ENCODE measurements around the gene TNIP2.

- TF ChIP-seq ZBTB20 (tag by site-specific recombination; IDR thresholded peaks at IDR 0.05) (no peak), ZNF292 (tag by site-specific recombination; IDR thresholded peaks at IDR 0.05; ENCODE audit: borderline replicate concordance, low read depth) (no peak), ZNF530 (tag by site-specific recombination; IDR thresholded peaks at IDR 0.05; ENCODE audit: low read depth) (no peak), SALL2 (tag by site-specific recombination; IDR thresholded peaks at IDR 0.05; ENCODE audit: borderline replicate concordance) (no peak), ZBTB1 (tag by site-specific recombination; IDR thresholded peaks at IDR 0.05) (no peak), ZNF629 (tag by site-specific recombination; IDR thresholded peaks at IDR 0.05) (no peak), REST (tag by site-specific recombination; IDR thresholded peaks at IDR 0.05) (no peak), ZNF362 (tag by site-specific recombination; IDR thresholded peaks at IDR 0.05) (no peak), ZNF501 (tag by site-specific recombination; IDR thresholded peaks at IDR 0.05) (no peak), ZNF624 (tag by site-specific recombination; IDR thresholded peaks at IDR 0.05) (no peak), INSM2 (tag by site-specific recombination; IDR thresholded peaks at IDR 0.05) (no peak)
- TF ChIP-seq, protein P1, sequence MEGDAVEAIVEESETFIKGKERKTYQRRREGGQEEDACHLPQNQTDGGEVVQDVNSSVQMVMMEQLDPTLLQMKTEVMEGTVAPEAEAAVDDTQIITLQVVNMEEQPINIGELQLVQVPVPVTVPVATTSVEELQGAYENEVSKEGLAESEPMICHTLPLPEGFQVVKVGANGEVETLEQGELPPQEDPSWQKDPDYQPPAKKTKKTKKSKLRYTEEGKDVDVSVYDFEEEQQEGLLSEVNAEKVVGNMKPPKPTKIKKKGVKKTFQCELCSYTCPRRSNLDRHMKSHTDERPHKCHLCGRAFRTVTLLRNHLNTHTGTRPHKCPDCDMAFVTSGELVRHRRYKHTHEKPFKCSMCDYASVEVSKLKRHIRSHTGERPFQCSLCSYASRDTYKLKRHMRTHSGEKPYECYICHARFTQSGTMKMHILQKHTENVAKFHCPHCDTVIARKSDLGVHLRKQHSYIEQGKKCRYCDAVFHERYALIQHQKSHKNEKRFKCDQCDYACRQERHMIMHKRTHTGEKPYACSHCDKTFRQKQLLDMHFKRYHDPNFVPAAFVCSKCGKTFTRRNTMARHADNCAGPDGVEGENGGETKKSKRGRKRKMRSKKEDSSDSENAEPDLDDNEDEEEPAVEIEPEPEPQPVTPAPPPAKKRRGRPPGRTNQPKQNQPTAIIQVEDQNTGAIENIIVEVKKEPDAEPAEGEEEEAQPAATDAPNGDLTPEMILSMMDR (tag by site-specific recombination; IDR thresholded peaks at IDR 0.05) = no peak
- TF ChIP-seq, protein P2, sequence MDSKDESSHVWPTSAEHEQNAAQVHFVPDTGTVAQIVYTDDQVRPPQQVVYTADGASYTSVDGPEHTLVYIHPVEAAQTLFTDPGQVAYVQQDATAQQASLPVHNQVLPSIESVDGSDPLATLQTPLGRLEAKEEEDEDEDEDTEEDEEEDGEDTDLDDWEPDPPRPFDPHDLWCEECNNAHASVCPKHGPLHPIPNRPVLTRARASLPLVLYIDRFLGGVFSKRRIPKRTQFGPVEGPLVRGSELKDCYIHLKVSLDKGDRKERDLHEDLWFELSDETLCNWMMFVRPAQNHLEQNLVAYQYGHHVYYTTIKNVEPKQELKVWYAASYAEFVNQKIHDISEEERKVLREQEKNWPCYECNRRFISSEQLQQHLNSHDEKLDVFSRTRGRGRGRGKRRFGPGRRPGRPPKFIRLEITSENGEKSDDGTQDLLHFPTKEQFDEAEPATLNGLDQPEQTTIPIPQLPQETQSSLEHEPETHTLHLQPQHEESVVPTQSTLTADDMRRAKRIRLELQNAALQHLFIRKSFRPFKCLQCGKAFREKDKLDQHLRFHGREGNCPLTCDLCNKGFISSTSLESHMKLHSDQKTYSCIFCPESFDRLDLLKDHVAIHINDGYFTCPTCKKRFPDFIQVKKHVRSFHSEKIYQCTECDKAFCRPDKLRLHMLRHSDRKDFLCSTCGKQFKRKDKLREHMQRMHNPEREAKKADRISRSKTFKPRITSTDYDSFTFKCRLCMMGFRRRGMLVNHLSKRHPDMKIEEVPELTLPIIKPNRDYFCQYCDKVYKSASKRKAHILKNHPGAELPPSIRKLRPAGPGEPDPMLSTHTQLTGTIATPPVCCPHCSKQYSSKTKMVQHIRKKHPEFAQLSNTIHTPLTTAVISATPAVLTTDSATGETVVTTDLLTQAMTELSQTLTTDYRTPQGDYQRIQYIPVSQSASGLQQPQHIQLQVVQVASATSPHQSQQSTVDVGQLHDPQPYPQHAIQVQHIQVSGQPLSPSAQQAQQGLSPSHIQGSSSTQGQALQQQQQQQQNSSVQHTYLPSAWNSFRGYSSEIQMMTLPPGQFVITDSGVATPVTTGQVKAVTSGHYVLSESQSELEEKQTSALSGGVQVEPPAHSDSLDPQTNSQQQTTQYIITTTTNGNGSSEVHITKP (tag by site-specific recombination; IDR thresholded peaks at IDR 0.05) = no peak
- TF ChIP-seq, protein P3, sequence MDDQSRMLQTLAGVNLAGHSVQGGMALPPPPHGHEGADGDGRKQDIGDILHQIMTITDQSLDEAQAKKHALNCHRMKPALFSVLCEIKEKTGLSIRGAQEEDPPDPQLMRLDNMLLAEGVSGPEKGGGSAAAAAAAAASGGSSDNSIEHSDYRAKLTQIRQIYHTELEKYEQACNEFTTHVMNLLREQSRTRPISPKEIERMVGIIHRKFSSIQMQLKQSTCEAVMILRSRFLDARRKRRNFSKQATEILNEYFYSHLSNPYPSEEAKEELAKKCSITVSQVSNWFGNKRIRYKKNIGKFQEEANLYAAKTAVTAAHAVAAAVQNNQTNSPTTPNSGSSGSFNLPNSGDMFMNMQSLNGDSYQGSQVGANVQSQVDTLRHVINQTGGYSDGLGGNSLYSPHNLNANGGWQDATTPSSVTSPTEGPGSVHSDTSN (CRISPR knock-in tag; IDR thresholded peaks at IDR 0.05) = no peak
Measured at GRCh38 chr4:2767046-2767704, 11.0 kb upstream of the TNIP2 start.
